Urothelium cell line (cell line): ENCODE measurements around the gene TESMIN.

Experiments used
- DNase-seq: peaks from one replicate; pipeline ENCODE4 v3.0.0; 2011; ENCODE audit warnings: low spot score, mixed read lengths
- FAIRE-seq: peaks from 2 replicates; lab custom pipeline; 2011; peaks lifted over from hg19 to GRCh38; lab: Jason Lieb, UNC

The TESMIN gene

DNA sequence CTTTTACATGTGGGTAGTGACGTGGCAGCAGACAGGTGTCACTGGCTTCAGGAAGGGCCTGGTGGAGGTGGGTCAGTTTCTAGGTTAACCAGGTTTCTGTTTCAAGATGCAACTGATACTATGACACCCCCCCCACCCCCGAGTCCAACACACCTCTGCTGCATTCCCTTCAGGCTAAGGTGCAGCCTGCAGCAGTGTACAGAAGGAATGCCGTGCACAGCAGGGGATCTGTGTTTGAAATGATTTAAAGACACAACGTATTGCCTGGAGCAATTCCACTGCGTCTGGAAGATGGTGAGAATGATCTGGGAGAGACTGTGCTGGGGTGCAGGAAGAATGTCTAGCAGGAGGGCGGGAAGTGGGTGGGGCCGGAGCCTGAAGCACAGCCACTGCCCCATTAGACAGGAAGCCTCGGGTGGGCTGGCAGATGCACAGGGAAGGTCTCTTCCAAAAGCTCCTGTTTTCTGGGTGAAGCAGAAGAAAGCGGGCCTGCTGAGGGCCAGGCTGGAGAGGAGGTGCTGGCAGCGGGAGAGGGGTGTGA is 11.9 kb upstream of the TESMIN start:
- FAIRE-seq (no peak), DNase-seq (no peak)

DNA sequence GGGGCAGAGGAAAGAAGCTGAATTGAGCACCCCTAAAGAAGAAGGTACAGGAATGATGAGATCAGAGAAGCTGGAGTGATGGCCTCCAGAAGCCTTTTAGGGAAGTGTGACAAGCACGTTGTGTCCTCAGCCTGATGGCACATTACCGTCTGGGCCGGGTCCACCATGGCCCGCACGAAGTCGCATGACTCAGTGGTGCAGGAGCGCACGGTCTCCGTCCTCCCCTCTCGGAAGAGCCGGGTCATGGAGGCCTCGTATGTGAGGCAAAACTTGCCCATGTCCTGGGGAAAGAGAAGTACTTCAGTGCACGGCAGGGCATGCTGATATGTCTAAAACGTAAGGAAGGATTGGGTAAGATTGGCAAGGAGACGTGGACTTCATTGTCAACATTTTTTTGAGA is 11.2 kb upstream of the TESMIN start:
- DNase-seq = no peak
- no peak for FAIRE-seq

GRCh38 chr11:68761801-68762200 is 10.5 kb upstream of the TESMIN start:
- no peak for FAIRE-seq

DNA sequence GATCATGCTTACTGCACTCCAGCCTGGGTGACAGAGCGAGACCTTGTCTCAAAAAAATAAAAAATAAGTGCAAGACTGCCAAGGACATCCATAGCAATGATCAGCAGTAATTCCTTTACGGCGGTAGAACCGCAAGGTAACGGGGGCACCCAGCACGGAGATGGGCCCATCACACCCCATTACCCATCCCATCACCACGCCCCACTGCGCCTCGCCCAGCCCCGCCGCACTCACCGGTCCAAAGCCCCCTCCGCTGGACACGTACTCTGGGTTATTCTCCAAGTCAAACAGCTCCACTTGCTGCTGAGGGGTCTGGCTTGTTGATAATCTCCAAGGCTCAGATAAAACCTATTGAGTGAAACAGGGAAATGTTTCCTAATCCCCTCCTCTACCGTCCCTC is 8.7 kb upstream of the TESMIN start:
- FAIRE-seq = no peak
- no peak for DNase-seq

More at GRCh38 chr11:68761801-68762200, 10.5 kb upstream of the TESMIN start:
- no peak for DNase-seq

GRCh38 chr11:68757711-68758110 is 6.4 kb upstream of the TESMIN start:
- no peak for FAIRE-seq
- no peak for DNase-seq

GRCh38 chr11:68756171-68756766 is 4.9 kb upstream of the TESMIN start:
- FAIRE-seq (no peak), DNase-seq (no peak)

GRCh38 chr11:68753300-68753699 is 2.0 kb upstream of the TESMIN start:
- FAIRE-seq (no peak), DNase-seq (no peak)

GRCh38 chr11:68751004-68751325 is 355 bp downstream of the TESMIN start:
- no peak for DNase-seq
- no peak for FAIRE-seq

GRCh38 chr11:68750195-68751003 is 921 bp downstream of the TESMIN start:
- no peak for FAIRE-seq
- no peak for DNase-seq

DNA sequence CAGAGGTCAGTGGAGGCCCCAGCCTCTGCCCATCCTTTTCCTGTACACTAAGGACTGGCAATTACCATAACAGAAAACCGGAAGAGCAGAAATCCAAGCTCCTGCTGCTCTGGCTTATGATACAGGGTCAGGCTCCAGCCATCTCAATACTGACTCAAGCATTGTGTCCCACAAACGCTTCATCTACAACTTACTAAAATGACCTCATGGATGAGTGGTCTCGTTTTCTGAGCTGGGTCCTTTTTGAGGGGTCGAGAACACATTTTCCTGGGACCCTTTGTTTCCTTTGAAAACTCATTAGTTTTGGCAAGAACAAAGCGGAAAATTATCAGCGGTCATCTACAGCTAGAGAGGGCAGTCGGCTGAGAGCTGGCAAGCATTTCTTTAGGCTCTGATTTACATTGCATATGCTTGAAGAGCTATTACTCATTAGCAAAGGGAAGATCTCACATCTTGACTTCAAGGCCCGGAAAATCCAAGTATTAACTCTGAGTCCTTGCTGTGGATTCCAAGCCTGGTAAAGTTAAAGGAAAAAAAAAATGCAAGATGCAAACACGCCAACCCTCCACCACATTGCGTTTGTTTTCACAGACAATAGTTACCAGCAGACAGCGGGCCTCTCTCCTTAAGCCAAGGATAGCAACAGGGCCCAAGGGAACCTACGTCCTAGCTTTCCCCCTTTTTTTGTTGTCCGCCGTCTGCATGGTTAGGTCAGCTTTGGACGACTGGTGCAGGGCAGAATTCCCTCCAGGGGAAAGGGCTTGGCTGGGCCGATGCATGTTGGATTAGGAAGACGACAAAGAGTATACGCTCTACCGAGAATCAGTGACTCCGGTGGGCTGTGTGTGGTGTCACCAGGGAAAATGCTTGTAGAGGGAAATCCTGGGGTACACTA is 1.8 kb downstream of the TESMIN start:
- DNase-seq = no peak
- no peak for FAIRE-seq

- DNase-seq (no peak), FAIRE-seq (no peak)
These were observed 3.3 kb downstream of the TESMIN start for GRCh38 chr11:68748061-68748460.

- DNase-seq = no peak
- no peak for FAIRE-seq
These were observed 7.8 kb downstream of the TESMIN start for GRCh38 chr11:68743539-68743938.

DNA sequence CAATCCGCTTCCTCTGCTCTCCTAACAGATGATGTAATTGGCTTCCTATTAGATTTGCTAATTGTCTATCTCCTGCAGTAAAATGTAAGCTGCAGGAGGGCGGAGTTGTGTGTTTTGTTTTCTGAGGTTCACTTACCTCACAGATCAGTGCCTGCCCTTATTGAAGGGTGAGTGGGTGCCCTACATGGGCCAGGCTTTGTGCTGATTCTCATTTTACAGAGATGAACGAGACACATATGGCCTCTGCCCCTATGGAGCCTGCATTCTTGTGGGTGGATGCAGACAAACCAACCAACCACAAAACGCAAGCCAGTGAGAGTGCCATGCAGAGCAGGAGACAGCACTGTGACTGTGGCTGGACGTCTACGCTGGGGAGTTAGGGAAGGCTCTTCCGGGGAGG is 9.9 kb downstream of the TESMIN start:
- DNase-seq (no peak), FAIRE-seq (no peak)

- DNase-seq (no peak), FAIRE-seq (no peak)
These were observed 15.7 kb downstream of the TESMIN start for GRCh38 chr11:68735646-68736045.

DNA sequence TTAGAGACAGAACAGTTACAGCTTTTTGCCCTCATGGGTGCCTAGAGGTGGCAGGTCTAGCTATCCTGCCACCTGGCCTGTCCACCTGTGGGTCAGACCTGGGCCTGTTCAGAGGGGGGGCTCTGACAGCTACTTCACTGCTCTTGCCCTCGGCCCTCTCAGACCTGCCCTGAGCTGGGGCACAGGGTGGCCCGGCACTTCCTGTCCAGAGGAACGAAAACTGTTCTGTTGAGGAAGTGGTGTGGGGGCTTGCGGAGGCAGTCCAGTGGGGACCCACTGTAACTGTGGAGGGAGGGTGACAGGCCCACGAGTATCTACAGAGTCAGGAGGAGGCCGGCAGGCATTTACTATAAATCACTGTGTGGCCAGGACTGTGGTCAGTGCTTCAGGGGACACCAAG is 16.2 kb downstream of the TESMIN start:
- no peak for DNase-seq
- FAIRE-seq = no peak

GRCh38 chr11:68734111-68734510 is 17.2 kb downstream of the TESMIN start:
- FAIRE-seq (no peak), DNase-seq (no peak)

DNA sequence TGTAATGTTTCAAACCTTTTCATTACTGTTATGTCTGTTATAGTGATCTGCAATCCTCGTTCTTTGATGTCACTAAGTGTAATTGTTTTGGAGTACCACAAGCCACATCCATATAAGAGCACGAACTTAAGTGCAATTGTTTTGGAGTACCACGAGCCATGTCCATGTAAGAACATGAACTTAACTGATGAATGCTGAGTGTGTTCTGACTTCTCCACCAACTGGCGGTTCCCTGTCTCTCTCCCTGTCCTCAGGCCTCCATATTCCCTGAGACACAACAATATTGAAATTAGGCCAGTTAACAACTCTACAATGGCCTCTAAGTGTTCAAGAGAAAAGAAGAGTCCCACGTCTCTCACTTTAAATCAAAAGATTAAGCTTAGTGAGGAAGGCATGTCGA is 23.5 kb downstream of the TESMIN start:
- DNase-seq (no peak), FAIRE-seq (no peak)

- DNase-seq (no peak), FAIRE-seq (no peak)
These were observed 27.0 kb downstream of the TESMIN start for GRCh38 chr11:68724293-68724692.

GRCh38 chr11:68722143-68722542 is 29.2 kb downstream of the TESMIN start:
- FAIRE-seq = no peak

DNA sequence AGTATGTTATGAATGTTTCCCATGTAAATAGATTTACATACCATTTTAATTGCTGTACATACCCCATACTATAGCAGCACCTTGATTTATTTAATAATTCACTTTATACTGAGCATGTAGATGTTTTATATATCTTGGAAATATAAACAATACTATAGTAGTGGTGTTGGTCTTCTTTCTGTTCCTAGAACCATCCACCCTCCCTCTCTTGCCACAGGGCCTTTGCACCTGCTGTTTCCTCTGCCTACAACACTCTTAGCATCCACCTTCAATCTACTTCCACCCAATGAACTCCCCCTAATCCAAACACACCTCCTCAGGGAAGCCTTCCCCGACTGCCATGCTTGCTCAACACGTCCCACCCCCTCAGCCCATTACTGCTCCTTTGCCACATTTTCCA is 30.2 kb downstream of the TESMIN start:
- DNase-seq = no peak
- FAIRE-seq = no peak

More at GRCh38 chr11:68722143-68722542, 29.2 kb downstream of the TESMIN start:
- no peak for DNase-seq

DNA sequence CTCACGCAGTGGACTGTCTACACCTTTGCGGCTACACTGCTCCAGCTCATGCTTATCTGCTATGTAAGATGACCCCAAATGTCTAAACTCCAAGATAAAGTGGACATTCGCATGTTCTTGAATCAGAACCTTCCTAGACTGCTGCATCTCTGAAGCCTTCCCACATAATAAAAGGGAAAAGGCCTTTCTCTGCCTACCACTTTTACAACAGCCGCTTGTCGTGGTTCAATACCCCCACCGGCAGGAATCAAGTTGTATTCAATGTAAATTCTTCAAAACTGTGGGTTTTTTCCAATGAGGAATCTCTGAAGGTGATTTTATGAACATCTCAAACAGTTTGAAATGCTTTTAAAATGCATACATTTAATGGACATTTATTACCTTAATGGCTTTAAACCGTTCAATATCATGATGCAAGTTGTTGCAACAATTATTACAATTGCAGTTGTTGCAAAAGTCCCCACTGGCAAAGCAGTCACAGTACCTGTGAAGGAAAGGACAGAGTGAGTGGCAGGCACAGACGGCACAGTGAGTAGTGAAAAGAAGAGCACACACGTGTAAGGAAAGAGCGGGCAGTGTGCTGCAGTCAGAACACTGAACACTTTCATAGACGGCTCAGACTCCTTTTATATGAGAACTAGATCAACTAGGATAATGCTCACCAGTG is 35.7 kb downstream of the TESMIN start:
- no peak for DNase-seq
- no peak for FAIRE-seq
